Germinal center (tissue), 1 donor: ENCODE results near the gene PODNL1.
"Not testable (repeated sequence)": the region's sequence is repeated elsewhere in the genome, so short reads cannot be mapped to it uniquely, and the experiment has no call there.

Source experiments
- DNase-seq: peaks from one replicate; pipeline ENCODE4 v3.0.0; 2012; ENCODE audit warnings: mixed read lengths, low spot score

Gene PODNL1

DNA sequence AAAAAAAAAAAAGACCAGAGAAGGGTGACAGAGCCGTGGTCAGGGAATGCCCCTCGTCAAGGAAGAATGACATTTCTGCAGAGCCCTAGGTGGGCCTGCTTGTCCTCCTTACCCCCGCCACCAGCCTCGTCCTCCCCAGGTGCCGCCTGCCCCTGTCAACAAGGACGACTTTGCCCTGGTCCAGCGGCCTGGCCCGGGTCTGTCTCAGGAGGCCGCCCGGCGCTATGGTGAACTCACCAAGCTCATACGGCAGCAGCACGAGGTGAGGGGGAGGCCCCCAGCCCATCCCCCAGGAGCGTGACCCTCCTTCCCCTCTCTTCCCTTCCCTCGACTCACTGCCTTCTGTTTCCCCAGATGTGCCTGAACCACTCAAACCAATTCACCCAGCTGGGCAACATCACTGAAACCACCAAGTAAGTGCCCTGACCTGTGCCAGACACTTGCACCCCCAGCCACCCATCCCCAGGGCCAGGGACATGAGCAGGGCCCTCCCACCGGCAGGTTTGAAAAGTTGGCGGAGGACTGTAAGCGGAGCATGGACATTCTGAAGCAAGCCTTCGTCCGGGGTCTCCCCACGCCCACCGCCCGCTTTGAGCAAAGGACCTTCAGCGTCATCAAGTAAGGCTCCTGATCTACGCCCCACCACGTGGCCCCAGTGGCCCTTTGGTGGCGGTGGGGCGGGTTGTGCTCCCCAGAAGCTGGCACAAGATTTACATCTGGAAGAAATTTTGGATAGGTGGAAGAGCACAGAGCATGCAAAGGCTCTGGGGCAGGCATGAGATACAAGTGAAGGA is 14.8 kb downstream of the PODNL1 start:
- DNase-seq: no peak

DNA sequence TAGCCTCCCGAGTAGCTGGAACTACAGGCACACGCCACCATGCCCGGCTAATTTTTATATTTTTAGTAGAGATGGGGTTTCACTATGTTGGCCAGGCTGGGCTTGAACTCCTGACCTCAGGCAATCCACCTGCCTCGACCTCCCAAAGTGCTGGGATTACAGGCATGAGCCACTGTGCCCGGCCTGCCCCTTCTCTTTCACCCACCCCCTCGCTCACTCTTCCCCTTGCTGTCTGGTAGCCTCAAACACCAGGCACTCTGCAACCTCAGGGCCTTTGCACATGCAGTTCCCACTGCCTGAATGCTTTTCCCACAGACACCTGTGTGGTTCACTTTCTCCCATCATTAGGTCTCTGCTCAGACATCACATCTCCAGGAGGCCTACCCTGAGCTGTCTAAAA is 16.1 kb downstream of the PODNL1 start:
- DNase-seq: not testable (repeated sequence)

DNA sequence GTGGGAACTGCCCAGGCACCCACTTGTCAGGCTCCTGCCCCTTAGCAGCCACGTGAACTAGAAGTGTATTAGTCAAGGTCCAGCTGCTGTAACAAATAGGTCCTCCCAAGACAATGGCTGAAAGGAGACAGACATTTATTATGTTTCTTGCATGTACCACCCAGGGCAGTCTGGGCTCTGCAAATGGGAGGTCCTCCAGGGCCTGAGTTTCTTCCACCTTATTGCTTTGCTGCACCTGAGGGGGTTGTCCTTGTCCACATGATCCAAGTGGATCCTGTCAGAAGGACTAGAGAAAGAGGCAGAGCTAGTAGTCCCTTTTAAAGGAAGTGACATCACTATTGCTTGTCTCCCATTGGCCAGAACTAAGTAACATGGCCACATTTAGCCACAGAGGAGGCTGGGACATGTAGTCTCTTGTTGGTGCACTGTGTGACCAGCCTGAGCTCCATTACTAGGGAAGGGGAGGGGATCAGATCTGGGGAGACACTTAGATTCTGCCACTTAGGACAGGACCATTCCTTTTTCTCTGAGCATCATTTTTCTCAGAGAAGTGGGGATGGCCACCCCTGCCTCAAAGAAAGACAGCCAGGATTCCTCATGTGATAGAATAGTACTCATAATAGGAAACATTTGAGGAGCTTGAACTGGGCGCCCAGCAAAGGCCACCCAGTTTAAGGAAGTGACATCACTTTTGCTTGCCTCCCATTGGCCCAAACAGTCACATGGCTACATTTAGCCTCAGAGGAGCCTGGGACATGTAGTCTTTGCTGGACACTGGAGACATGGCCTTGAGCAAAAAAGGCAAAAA is 17.1 kb downstream of the PODNL1 start:
- peak; percentile 48 for DNase-seq

DNA sequence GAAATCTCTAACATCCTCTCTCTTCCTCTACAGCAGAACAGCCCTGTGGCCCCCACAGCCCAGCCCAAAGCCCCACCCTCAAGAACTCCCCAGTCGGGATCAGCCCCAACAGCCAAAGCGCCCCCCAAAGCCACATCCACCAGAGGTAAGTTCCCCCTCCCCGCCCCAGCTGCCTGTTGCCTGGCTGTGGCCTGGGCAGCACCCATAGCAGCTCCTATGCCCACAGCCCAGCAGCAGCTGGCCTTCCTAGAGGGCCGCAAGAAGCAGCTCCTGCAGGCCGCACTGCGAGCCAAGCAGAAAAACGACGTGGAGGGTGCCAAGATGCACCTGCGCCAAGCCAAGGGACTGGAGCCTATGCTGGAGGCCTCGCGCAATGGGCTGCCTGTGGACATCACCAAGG is 17.7 kb downstream of the PODNL1 start:
- DNase-seq: no peak

DNA sequence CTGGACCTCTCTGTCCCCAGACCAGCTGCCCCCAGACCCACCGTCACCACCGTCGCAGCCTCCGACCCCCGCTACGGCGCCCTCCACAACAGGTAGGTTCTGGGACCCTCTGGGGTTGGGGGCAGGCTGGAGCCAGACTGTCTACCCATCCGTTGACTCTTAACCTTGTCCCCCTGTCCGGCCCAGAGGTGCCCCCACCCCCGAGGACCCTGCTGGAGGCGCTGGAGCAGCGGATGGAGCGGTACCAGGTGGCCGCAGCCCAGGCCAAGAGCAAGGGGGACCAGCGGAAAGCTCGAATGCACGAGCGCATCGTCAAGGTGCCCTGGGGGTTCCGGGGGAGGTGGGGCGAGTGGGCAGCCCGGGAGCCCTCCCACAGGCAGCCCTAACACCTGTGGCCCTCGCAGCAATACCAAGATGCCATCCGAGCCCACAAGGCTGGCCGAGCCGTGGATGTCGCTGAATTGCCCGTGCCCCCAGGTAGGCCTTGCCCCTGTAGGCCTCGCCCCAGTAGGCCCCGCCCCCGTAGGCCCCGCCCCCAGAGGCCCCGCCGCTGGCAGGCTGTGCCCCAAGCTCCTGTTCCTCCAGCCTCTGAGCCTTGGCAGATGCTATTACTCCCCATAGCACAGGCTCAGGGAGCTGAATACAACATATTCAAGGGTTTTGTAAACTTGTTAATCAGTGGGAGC is 19.3 kb downstream of the PODNL1 start:
- DNase-seq: no peak

DNA sequence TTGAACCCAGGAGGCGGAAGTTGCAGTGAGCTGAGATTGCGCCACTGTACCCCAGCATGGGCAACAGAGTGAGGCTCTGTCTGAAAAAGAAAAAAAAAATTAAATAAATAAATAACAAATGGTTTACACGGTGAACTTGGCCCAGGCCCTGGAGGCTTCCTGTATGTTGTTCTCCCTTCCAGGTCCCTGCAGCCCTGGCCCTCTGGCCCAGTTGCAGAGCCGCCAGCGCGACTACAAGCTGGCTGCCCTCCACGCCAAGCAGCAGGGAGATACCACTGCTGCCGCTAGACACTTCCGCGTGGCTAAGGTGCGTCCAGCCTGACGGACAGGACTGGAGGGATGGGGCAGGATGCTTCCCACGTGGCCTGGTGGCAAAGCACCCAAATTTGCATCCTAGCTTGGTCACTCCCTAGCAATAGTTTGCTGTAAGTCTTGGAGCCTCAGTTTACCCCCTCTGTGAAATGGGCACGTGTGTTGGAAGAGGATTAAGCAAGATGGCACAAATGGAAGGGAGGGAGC is 20.3 kb downstream of the PODNL1 start:
- DNase-seq: no peak

DNA sequence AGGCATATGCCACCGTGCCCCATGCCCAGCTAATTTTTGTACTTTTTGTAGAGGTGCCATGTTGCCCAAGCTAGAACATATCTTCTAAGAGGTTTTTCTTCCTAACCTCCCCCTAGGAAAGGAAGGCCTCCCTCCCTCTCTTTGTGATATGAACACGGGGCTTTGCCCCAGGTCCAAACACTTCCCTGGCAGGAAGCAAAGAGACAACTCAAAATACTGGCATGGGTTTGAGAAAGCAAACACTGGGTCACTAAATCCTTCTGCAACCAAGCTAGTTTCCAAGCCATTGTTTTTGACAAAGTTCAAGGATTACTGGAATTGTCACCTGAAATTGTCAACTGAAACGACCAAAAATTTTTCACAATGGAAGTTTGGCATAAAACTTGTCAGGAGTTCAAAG is 23.4 kb downstream of the PODNL1 start:
- no peak for DNase-seq

DNA sequence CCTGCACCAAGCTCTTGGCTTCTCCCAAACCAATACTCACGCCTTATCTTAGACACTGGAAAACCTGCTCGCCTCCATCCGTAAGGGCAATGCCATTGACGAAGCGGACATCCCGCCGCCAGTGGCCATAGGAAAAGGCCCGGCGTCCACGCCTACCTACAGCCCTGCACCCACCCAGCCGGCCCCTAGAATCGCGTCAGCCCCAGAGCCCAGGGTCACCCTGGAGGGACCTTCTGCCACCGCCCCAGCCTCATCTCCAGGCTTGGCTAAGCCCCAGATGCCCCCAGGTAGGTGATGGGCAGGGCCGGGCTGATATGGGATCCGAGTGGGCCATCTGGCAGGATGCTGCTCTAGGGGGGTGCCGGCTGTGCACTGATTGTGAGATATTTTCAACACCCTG is 24.9 kb downstream of the PODNL1 start:
- no peak for DNase-seq

DNA sequence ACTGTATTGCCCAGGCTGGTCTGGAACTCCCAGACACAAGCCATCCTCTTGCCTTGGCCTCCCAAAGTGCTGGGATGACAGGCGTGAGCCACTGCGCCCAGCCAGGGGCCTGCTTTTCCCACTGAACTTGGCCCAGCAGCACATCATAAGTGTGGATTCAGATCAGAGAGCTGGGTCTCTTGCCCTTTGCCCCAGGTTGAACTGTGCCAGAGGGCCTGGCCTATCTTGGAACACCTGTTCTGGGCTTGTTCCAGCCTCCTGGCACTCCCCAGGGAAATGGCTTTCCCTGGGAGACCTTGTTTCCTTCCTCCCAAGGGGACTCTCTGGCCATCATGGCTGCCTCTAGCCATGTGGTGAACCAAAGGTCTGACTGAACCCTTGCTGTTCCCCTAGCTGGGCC is 28.8 kb downstream of the PODNL1 start:
- no peak for DNase-seq

DNA sequence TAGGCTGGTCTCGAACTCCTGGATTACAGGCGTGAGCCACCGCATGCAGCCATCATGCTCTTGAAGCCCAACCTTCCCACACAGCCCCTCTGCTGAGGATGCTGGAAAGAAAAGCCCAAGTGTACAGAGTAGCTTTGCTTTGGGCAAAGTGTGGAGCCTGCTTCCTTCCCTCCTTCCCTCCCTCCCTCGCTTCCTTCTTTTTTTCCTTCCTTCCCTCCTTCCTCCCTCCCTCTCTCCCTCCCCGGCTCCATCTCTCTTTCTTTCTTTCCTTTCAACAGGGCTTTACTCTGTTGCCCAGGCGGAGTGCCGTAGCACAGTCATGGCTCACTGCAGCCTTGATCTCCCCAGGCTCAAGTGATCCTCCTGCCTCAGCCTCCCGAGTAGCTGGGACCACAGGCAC is 29.5 kb downstream of the PODNL1 start:
- no peak for DNase-seq

DNA sequence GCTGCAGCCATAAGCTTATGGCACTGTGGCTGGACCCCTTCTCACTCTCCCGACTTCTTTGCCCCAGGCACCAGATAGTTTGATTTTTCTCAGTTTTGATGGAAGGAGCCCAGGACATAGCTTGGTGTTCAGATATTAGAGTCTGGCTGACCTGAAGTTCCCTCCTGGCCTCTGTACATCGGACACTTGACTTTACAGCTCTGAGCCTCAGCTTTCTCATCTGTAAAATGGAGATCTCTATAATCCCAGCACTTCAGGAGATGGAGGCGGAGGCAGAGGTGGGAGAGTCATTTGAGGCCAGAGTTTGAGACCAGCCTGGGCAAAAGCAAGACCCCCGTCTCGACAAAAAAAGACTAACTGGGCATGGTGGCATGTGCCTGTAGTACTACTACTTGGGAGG is 31.3 kb downstream of the PODNL1 start:
- DNase-seq: no peak

DNA sequence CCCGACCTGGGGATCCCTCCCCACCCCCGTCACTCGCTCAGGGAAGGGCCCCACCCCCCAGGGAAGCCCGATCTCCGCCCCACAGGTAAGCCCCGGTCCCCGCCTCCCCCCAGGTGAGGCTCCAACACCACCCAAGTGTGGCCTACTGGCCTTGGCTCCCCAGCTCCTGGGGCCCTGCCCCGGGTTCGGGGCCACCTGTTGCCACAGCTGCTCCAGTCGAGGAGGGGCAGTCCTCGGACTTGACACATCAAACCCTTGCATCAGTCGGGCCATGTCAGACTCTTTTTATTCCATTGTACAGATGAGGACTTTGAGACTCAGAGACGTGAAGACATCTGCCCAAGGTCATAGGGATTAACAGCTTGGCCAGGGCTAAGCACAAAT is 31.7 kb downstream of the PODNL1 start:
- peak; percentile 23 for DNase-seq

DNA sequence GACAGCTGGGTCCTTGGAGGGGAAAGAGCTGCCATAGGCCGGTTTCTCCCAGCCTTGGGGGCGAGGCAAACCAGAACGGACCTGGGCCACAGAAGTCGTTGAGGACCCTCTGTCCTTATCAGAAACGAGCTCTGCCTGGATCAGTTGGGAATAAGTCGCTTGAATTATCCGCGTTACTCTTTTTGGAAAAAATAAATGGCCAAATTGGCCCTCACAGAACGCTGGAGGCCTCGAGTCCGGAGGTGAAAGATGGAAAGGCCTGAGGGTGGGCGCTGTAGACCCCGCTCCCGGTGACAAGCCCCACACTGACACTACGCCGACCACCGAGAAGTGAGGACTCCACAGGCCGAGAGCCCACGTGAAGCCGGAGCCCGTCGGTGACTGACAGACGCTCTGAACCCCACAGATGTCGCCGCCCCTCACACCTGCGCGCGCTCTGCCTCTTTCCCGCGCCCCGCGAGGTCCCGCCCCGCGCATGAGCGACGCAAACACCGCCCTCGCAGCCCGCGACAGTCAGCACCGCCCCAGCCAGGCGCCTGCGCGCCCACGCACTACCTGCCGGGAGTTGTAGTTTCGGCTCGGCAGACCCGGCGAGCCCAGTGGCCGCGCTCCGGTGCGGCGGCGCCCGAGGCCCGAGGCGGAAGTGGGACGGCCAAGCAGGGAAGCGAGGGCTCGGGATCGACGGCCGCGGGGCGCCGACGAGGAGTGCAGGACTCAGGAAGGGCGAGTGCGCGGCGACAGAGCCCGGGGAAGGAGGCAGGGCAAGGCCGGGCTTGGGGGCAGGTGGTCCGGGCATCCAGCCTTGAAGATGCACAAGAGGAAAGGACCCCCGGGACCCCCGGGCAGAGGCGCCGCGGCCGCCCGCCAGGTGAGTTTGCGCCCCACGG is 32.3 kb downstream of the PODNL1 start, which contains the start of the genes BRME1 and CC2D1A:
TSS of gene BRME1 (minus strand) at position 484 of the 887 bp plus-strand sequence. CDS start 1,225 bp downstream, outside the sequence.
TSS of gene CC2D1A (plus strand) at position 568 of the 887 bp plus-strand sequence. CDS start at position 809, 241 bp downstream.
- DNase-seq: peak; percentile 99

DNA sequence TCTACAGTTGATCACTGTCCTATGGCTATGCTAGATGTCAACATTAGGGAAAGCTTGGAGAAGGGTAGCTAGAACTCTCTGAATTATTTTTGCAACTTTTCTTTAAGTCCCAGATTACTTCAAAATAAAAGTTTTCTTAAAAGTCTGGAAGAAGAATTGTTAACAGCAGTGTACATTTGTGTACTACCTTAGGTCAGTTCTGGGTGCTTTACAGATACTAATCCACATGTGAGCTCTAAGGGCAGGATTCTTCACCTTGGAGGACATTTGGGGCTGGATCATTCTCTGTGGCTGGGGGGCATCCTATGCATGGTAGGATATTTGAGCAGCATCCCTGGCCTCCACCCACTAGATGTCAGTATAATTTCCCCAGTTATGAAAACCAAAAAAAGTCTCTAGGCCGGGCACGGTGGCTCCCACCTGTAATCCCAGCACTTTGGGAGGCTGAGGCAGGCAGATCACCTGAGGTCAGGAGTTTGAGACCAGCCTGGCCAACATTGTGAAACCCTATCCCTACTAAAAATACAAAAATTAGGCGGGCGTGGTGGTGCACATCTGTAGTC is 35.1 kb downstream of the PODNL1 start:
- DNase-seq: no peak

DNA sequence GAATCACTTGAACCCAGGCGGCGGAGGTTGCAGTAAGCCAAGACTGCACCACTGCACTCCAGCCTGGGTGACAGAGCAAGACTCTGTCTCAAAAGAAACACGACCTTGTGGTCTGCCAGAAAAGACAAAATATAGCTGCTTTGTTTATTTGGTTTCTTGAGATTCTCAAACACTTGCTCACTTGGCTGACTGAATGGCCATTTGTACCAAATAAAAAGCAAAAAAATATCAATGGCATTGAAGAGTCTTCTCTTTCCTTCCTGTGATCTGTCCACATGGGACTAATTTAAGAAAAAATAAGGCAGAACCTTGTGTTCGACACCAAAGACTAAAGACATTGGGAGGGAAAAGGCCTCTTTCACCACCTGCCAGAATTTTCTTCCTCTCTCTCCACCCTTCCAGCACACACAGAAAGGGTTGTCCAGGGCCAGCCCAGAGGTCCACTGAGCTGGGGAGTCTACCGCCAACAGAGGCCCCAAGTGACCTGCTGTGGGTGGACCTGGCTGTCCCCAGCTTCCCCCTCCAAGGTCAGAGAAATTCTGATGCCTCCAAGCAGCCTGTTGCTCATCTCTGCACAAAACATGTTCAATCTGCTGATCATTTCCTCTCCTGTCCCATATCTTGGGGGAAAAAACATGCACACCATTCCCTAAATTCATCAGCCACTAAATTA is 38.2 kb downstream of the PODNL1 start:
- no peak for DNase-seq

DNA sequence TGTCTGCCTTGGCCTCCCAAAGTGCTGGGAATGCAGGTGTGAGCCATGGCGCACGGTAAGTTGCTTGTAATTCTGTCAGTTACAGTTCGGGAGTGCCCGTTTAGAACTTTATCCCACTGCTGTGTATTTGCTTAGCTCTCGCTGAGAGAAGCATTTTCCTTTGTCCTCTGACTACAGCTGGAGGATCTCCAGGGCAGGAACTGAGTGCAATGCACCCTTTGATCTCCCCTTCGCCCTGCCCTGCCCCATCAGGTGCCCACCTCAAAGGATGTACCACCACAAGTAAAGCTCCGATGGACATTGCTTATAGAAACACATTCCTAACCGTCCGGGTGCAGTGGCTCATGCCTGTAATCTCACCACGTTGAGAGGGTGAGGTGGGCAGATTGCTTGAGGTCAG is 38.8 kb downstream of the PODNL1 start:
- no peak for DNase-seq

DNA sequence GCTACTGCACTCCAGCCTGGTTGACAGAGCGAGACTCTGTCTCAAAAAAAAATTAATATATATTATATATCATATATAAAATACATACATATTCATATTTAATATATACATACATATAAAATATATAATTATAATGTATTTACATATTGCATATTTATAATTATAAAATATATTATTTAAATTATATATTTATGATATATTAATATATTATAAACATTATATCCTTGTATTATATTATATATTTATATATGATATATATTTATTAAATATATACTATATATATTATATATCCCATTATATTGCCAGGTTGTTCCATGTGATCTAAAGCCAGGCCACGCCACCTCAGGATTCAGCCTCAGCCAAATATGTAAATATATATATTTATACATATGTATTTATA is 42.0 kb downstream of the PODNL1 start:
- DNase-seq: no peak

DNA sequence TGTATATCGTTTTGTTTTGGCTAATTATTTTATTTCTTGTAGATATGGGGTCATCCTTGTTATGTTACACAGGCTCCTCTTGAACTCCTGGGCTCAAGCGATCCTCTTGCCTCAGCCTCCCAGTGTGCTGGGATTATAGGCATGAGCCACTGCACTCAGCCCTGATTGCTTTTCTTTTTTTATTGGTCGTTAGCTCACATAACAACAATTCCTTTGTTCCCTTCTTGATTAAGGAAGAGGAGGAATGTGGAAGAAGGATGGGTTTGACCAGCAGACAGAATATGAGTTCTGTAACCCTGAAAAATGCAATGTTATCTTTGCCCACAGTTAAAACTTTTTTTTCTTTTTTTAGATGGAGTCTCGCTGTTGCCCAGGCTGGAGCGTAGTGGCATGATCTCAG is 43.7 kb downstream of the PODNL1 start:
- DNase-seq: no peak

DNA sequence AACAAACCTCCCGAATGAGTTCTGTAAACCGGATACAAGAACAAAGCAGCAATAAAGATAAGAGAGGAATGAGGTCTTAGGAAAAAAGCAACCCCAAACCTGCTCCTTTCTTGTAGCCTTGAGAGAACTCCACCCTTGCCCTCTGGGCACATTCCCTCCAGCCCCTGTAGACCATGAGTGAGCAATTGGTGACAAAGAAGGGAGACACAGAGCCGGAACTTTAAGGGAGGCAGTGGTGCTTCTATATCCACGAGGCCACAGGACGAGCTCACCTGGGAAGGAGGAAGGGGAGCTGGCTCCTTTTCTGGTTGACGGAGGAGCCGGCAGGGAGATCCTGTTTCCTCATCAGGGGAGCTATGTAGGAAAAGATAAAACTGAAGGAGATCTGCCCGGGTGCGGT is 45.3 kb downstream of the PODNL1 start:
- DNase-seq: no peak

DNA sequence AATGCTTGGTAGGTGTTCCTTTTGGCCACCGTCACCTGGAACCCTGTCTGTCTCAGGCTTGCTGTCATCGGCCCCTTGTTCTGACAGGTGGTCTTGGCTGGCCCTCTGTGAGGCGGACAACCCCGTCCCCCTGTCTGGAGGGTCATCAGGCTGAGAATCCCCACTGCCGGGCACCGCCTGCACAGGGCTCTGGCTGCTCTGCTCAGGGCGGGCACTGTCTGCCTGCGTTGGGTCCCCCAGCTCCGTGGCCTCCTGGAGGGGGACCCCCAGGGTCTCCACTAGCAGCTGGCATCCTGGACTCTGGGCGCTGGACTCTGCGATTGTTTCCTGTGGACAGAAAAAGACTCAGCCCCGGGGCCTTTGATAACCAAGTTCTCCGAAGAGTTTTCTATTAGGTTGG is 48.1 kb downstream of the PODNL1 start:
- DNase-seq: no peak

DNA sequence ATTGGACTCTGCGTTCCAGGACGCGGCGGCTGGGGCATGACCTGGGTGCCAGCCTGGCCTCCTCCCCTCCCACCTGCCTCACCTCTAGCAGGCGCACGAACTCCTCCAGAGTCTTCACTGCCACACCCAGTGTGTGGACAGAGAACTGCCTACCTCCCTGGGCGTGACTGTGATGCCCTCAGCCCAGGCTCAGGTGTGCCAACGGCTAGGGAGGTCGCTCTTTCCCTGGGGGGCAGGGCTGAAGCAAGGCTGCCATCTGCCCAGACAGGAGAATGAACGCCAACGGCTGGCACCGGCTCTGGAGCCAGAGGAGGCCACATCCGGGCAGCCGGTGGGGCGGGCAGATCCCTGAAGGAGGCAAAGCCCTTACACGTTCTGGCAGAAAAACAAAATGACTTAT is 49.9 kb downstream of the PODNL1 start:
- no peak for DNase-seq
